Right atrium auricular region (tissue), 2 donors: ENCODE results near the gene CHD9. TPM values are rescaled to one million over a fixed set of nuclear protein-coding genes. Genes with fewer than 3 reads are reported as not detected.

Source experiments
- DNase-seq: peaks from one replicate; pipeline ENCODE4 v3.0.0-alpha.2; 2019; ENCODE audit warnings: low spot score
- H3K27ac ChIP-seq, 2 donors: fragments of 200-600 bp; sonication (generic); 1 replicate in 1 of 2; 2 replicates in 1 of 2; pipeline ENCODE4 v1.5.1; 2016 to 2019
- H3K27me3 ChIP-seq, 2 donors: fragments of 200-600 bp; sonication (generic); one replicate each; pipeline versions ENCODE4 v1.5.1 to v1.6.0; 2017 to 2019
- H3K36me3 ChIP-seq: fragments of 200-600 bp; sonication (generic); one replicate; pipeline ENCODE4 v1.5.1; 2016
- H3K4me1 ChIP-seq, 2 donors: fragments of 200-600 bp; sonication (generic); one replicate each; pipeline versions ENCODE4 v1.5.1 to v1.6.0; 2017 to 2019
- H3K4me3 ChIP-seq, 2 donors: fragments of 200-600 bp; sonication (generic); 1 replicate in 1 of 2; 2 replicates in 1 of 2; pipeline ENCODE4 v1.5.1; 2017 to 2019; ENCODE audit warnings: mild to moderate bottlenecking in 1 of 2, moderate library complexity in 1 of 2
- H3K9me3 ChIP-seq, 2 donors: fragments of 200-600 bp; sonication (generic); one replicate each; pipeline ENCODE4 v1.5.1; 2019
- CTCF ChIP-seq, 2 donors: fragments of 200-600 bp; sonication (generic); IDR thresholded peaks; one replicate each; pipeline ENCODE4 v1.5.1; 2019; ENCODE audit warnings: antibody characterized with exemption in 2 of 2
- total RNA-seq, 2 donors: library from RNA; depleted of rRNA; stranded (reverse); fragments of >200 nt; gene quantifications; one replicate each; pipeline ENCODE4 v1.1.0, GENCODE V29; 2016

CHD9 gene
- total RNA-seq, 2 donors from 2014 or later, result 49.8 to 54.1 TPM

GRCh38 chr16:53191413-53191812 is 136.6 kb downstream of the CHD9 start:
- DNase-seq, result no peak
- H3K9me3 ChIP-seq, result no peaks in the 10 kb centered on the region
- no peak for TF ChIP-seq CTCF (IDR thresholded peaks at IDR 0.05)

GRCh38 chr16:53198933-53199332 is 144.1 kb downstream of the CHD9 start:
- no peaks in the 10 kb centered on the region for H3K27me3 ChIP-seq
- no peaks in the 10 kb centered on the region for H3K36me3 ChIP-seq
- DNase-seq, result no peak
- H3K4me3 ChIP-seq, result no peak overlapping the region
- H3K4me1 ChIP-seq, result no peaks in the 10 kb centered on the region
- H3K27ac ChIP-seq, result no peak overlapping the region
- H3K9me3 ChIP-seq, result no peaks in the 10 kb centered on the region
- no peak for TF ChIP-seq CTCF (IDR thresholded peaks at IDR 0.05)

More at GRCh38 chr16:53191413-53191812, 136.6 kb downstream of the CHD9 start:
- Histone ChIP-seq H3K4me3 (no peak overlapping the region), H3K36me3 (no peaks in the 10 kb centered on the region), H3K4me1 (no peaks in the 10 kb centered on the region), H3K27ac (no peak overlapping the region), H3K27me3 (no peaks in the 10 kb centered on the region)

DNA sequence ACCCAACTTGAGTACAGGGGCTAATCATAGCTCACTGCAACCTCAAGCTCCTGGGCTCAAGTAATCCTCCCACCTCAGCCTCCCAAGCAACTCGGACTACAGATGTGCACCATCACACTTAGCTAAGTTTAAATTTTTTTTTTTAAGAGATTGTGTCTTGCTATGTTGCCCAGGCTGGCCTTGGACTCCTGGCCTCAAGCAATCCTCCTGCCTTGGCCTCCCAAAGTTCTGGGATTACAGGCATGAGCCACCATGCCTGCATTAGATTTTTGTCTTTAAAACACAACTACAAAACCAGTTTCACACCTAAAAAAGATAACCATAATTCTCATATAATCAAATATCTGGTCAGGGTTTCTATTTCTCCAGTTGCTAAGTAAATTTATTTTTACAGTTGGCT is 147.1 kb downstream of the CHD9 start:
- Histone ChIP-seq H3K4me3 (no peak overlapping the region), H3K4me1 (peaks cover 0 to 2% of the 10 kb centered on the region in 2 donors), H3K27me3 (no peaks in the 10 kb centered on the region), H3K27ac (no peak overlapping the region), H3K9me3 (no peaks in the 10 kb centered on the region), H3K36me3 (no peaks in the 10 kb centered on the region)
- no peak for TF ChIP-seq CTCF (IDR thresholded peaks at IDR 0.05)
- DNase-seq, result no peak

DNA sequence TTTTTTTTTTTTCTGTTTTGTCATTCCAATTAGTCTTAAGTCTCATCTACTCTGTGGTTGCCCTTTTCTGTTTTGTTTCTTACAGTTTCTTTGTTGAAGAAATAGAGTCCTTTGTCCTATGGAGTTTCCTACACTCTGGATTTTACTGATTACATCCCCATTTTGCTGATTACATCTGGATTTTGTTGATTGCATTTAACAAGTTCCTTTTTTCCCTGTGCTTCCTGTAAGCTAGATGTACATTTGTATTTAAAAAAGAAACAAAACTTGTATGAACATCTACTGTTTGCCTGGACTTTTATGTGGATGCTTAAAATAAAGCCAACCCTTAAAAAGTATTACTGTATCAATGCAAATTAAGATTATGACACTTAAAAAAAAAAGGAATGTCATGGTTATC is 147.6 kb downstream of the CHD9 start:
- no peak for TF ChIP-seq CTCF (IDR thresholded peaks at IDR 0.05)
- no peak overlapping the region for H3K4me3 ChIP-seq

DNA sequence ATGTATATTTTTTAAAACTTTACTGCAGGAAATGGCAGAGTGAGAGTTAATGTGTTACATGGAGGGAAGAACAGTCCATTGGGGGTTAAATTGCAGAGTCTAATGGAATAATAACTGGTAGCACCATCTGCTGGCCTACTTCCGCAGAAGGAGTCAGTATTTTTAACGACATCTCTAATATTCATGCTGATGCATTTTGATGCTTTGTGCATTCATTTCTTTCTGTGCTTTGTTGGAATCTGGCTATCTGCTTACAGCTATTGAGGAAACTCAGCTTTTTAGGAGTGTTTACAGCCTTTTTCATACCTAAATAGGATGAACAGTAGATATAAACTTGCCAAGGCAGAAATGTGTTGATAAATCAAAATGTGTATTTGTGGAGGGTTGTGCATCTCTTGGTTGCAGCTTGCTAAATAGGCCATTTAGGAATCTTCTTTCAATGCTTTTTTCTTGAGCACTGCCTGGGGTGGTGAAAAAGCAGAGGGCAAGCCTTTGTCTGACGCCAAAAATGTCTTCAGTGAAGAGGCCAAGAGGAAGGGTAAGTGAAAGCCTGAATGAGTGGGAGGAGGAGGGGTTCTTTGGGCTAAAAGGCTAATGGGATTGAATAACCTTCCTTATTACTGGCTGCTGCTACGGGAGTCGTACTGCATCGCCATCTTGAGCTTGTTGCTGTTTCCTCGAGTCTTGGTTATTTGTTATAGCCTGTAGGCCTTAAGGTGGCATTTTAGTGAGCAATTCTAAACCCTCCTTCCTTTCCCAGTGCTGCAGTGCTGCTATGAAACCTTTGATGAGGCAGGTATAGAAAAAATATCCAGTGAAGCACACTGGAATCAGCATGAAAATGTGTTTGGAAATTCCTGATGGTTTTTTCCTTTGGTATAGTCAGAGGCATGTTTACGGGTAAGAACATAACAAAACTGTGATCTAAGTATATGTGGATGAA is 153.3 kb downstream of the CHD9 start:
- H3K4me3 ChIP-seq, result peak overlapping the region; percentile 47 to 50
- H3K27me3 ChIP-seq, result no peaks in the 10 kb centered on the region
- no peaks in the 10 kb centered on the region for H3K9me3 ChIP-seq
- no peaks in the 10 kb centered on the region for H3K36me3 ChIP-seq
- peak overlapping the region; percentile 84 to 96 for H3K27ac ChIP-seq
- peaks cover 0 to 44% of the 10 kb centered on the region in 2 donors for H3K4me1 ChIP-seq
- peak in 1 of 2 donors; percentile 59 for TF ChIP-seq CTCF (IDR thresholded peaks at IDR 0.05)
- DNase-seq, result no peak

More for the DNA sequence above, 147.6 kb downstream of the CHD9 start:
- H3K27me3 ChIP-seq, result no peaks in the 10 kb centered on the region
- H3K9me3 ChIP-seq, result no peaks in the 10 kb centered on the region
- H3K4me1 ChIP-seq, result peaks cover 0 to 6% of the 10 kb centered on the region in 2 donors
- H3K36me3 ChIP-seq, result no peaks in the 10 kb centered on the region
- DNase-seq, result no peak
- no peak overlapping the region for H3K27ac ChIP-seq
